ENCODE data around the gene FDX1.

DNA sequence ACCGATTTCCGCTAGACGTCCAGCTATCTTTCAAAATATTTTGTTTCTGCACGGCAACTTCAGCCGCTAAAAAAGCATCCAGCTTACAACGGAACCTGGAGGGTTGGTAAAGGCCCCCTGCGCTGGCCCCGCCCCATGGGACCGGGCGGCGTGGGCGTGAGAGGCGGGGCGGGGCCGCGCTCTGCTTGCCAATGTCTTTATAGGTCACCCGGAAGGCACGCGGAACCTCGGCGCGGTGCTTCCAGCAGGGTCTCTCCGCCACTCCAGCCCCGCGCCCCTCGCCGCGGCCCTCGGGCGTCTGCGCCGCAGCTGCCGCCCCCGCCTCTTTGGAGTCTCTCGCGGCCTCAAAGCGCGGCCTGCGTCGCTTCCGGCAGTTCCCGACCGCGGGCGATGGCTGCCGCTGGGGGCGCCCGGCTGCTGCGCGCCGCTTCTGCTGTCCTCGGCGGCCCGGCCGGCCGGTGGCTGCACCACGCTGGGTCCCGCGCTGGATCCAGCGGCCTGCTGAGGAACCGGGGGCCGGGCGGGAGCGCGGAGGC is at the start of gene FDX1:
- TF ChIP-seq, protein P1, sequence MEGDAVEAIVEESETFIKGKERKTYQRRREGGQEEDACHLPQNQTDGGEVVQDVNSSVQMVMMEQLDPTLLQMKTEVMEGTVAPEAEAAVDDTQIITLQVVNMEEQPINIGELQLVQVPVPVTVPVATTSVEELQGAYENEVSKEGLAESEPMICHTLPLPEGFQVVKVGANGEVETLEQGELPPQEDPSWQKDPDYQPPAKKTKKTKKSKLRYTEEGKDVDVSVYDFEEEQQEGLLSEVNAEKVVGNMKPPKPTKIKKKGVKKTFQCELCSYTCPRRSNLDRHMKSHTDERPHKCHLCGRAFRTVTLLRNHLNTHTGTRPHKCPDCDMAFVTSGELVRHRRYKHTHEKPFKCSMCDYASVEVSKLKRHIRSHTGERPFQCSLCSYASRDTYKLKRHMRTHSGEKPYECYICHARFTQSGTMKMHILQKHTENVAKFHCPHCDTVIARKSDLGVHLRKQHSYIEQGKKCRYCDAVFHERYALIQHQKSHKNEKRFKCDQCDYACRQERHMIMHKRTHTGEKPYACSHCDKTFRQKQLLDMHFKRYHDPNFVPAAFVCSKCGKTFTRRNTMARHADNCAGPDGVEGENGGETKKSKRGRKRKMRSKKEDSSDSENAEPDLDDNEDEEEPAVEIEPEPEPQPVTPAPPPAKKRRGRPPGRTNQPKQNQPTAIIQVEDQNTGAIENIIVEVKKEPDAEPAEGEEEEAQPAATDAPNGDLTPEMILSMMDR (IDR thresholded peaks at IDR 0.05) = peak in 3 of 6 experiments; percentile 56 to 85 (median 80)
- TF ChIP-seq POLR2A (IDR thresholded peaks at IDR 0.05) = peak; percentile 88 to 90

Data from adrenal gland (tissue), 5 donors.